ENCODE results near the gene C17orf58. TPM values are rescaled to one million over a fixed set of nuclear protein-coding genes. Genes with fewer than 3 reads are reported as not detected.
A peak's percentile ranks its signal among the peaks of the same experiment; 100 is the strongest.

The C17orf58 gene
- total and polyA plus RNA-seq, 2 experiments from 2014 or later: 30.9 to 35.8 TPM

DNA sequence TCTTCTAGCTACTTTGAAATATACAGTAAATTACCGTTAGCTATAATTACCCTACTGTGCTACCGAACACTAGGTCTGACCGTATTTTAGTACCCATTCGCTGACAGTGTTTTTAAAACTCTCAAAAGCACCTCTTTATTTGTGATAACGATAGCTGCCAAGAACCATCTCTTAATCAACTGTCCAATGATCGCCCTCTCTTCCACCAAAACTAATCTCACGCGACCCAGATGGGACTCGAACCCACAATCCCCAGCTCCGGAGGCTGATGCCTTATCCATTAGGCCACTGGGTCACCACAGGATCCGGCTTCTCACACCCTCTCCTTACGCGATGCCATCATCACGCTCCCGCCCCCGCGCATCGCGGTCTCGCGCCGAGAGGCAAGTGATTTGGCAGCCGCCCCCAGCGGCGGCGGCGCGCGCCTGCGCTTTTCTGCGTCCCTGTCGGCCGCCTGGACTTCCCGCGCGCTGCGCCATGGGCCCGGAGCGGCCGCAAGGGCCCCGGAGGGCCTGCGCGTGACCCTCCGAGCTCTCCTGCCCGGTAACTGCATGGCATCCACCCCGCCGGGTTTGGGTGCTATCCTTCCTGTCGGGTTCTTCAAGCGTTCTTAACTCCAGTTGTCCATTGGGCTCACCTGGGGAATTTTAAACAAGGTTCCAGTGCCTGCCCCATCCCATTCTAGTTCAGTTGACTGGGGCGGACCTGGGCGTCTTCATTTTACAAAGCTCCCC, 23.6 kb upstream of the C17orf58 start:
- Histone ChIP-seq H3K27me3 (ENCODE audit: insufficient read depth) (no peaks in the 10 kb centered on the region), H2AFZ (peak overlapping the region; percentile 83; the same call in 1 of the 2 replicates), H3K4me2 (peak overlapping the region; percentile 86), H3K36me3 (ENCODE audit: insufficient read depth) (no peaks in the 10 kb centered on the region), H3K4me1 (ENCODE audit: insufficient read depth) (peaks cover 6% of the 10 kb centered on the region), H3F3A (replicated peaks; ENCODE audit: low read depth) (peaks cover 2% of the 10 kb centered on the region; the same call in 1 of the 2 replicates), H4K20me1 (replicated peaks; ENCODE audit: insufficient read depth) (no peaks in the 10 kb centered on the region), H3K27ac (ENCODE audit: low read depth) (peak overlapping the region; percentile 90), H3K9me2 (ENCODE audit: insufficient read depth) (no peaks in the 10 kb centered on the region), H3K79me2 (replicated peaks; ENCODE audit: insufficient read depth) (no peaks in the 10 kb centered on the region), H3K4me3 (peak overlapping the region; percentile 70)
- H3K4me1 Mint-ChIP-seq: 0 out of 3 replicates have a peak, but pooled peaks cover 4% of the 10 kb centered on the region
- peak overlapping the region; percentile 92 for H3K27ac Mint-ChIP-seq
- peak overlapping the region; percentile 79 for H3K4me3 Mint-ChIP-seq
- H3K27me3 Mint-ChIP-seq (ENCODE audit: insufficient read depth, low read depth, poor library complexity): peaks cover 30% of the 10 kb centered on the region
- TF ChIP-seq CREB1 (CRISPR knock-in tag; IDR thresholded peaks at IDR 0.05; ENCODE audit: low read depth) (peak; percentile 64), ETS1 (IDR thresholded peaks at IDR 0.05) (peak; percentile 61), POLR2AphosphoS5 (IDR thresholded peaks at IDR 0.05; ENCODE audit: low read depth) (peak; percentile 85), STAT1 (IDR thresholded peaks at IDR 0.05; ENCODE audit: unreplicated experiment) (no peak), ZNF331 (CRISPR knock-in tag; IDR thresholded peaks at IDR 0.05; ENCODE audit: low read depth) (peak; percentile 32; the same call in 1 of the 2 replicates), JUNB (IDR thresholded peaks at IDR 0.05; ENCODE audit: unreplicated experiment) (no peak), REST (IDR thresholded peaks at IDR 0.05; ENCODE audit: unreplicated experiment) (no peak), EZH2 (IDR thresholded peaks at IDR 0.05; ENCODE audit: low read depth, unreplicated experiment) (no peak), ZNF462 (CRISPR knock-in tag; IDR thresholded peaks at IDR 0.05) (no peak), ZNF114 (CRISPR knock-in tag; IDR thresholded peaks at IDR 0.05) (0 out of 2 replicates have a peak, but pooled peaks have one; percentile 59), EZH2phosphoT487 (IDR thresholded peaks at IDR 0.05; ENCODE audit: unreplicated experiment) (no peak), NANOG (IDR thresholded peaks at IDR 0.05; ENCODE audit: borderline replicate concordance) (peak; percentile 45; the same call in 1 of the 2 replicates)
- TF ChIP-seq, protein P1, sequence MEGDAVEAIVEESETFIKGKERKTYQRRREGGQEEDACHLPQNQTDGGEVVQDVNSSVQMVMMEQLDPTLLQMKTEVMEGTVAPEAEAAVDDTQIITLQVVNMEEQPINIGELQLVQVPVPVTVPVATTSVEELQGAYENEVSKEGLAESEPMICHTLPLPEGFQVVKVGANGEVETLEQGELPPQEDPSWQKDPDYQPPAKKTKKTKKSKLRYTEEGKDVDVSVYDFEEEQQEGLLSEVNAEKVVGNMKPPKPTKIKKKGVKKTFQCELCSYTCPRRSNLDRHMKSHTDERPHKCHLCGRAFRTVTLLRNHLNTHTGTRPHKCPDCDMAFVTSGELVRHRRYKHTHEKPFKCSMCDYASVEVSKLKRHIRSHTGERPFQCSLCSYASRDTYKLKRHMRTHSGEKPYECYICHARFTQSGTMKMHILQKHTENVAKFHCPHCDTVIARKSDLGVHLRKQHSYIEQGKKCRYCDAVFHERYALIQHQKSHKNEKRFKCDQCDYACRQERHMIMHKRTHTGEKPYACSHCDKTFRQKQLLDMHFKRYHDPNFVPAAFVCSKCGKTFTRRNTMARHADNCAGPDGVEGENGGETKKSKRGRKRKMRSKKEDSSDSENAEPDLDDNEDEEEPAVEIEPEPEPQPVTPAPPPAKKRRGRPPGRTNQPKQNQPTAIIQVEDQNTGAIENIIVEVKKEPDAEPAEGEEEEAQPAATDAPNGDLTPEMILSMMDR (conservative IDR thresholded peaks at IDR 0.05; ENCODE audit: low read depth in 2 of 2): peak; percentile 22 to 24; a peak in 3 of 4 replicates
- ATAC-seq: peak; percentile 94
- H3K9me3 Mint-ChIP-seq: peaks cover 5% of the 10 kb centered on the region; the same call in 2 of the 3 replicates
- no peaks in the 10 kb centered on the region for H3K36me3 Mint-ChIP-seq (ENCODE audit: low read depth)
- peak; percentile 94 for DNase-seq (ENCODE audit: low spot score)
